MCF 10A (cell line): ENCODE data around the gene UBE2D2. TPM values are rescaled to one million over a fixed set of nuclear protein-coding genes. Genes with fewer than 3 reads are reported as not detected.
A peak's percentile ranks its signal among the peaks of the same experiment; 100 is the strongest.

Source experiments
- BruUV-seq: library from RNA; stranded (reverse); fragments of 400-500 nt; replicated peaks from 2 replicates; lab custom pipeline; 2021; lab: Mats Ljungman, UMichigan
- CTCF ChIA-PET: fragments of 300-600 bp; sonication (Branson Sonifier 250); formaldehyde crosslinking; extraction: SDS; loops from one replicate; lab custom pipeline; 2021; ENCODE audit warnings: antibody characterized with exemption, inconsistent platforms; lab: Yijun Ruan, JAX
- POLR2A ChIA-PET: fragments of 300-600, 350-650 bp; sonication (Branson Sonifier 250); formaldehyde crosslinking; extraction: SDS; loops from one replicate; lab custom pipeline; 2020; ENCODE audit warnings: antibody characterized with exemption, inconsistent platforms; lab: Yijun Ruan, JAX
- DNase-seq: peaks from one replicate; pipeline ENCODE4 v3.0.0-alpha.2; 2018; ENCODE audit not compliant: unreplicated experiment
- H3K27ac Mint-ChIP-seq: one replicate; pipeline ENCODE4 v1.8.0; 2022; ENCODE audit warnings: mild to moderate bottlenecking, low read depth, mixed read lengths; ENCODE audit not compliant: unreplicated experiment
- H3K27me3 Mint-ChIP-seq: one replicate; pipeline ENCODE4 v1.8.0; 2022; ENCODE audit warnings: mixed read lengths; ENCODE audit not compliant: insufficient read depth, unreplicated experiment
- H3K36me3 Mint-ChIP-seq: one replicate; pipeline ENCODE4 v1.8.0; 2022; ENCODE audit warnings: mild to moderate bottlenecking, moderate library complexity, mixed read lengths; ENCODE audit not compliant: insufficient read depth, unreplicated experiment
- H3K4me1 Mint-ChIP-seq: one replicate; pipeline ENCODE4 v1.8.0; 2022; ENCODE audit warnings: mixed read lengths; ENCODE audit not compliant: insufficient read depth, unreplicated experiment
- H3K4me3 Mint-ChIP-seq: one replicate; pipeline ENCODE4 v1.8.0; 2022; ENCODE audit warnings: mild to moderate bottlenecking, moderate library complexity, mixed read lengths; ENCODE audit not compliant: unreplicated experiment
- H3K9me3 Mint-ChIP-seq: one replicate; pipeline ENCODE4 v1.8.0; 2022; ENCODE audit warnings: mixed read lengths; ENCODE audit not compliant: unreplicated experiment
- intact Hi-C: fragments of 100-400 bp; cut with micrococcal nuclease; formaldehyde crosslinking; loops from 2 replicates; pipeline ENCODE4 v1.14.1; 2022
- total RNA-seq: library from RNA; stranded (reverse); gene quantifications from 2 replicates; pipeline ENCODE4 v1.2.3, GENCODE V29; 2022
- TF ChIP-seq, protein P1 (sequence below): fragments of 200-600 bp; IDR thresholded peaks from one replicate; pipeline ENCODE4 v1.8.0; 2022; ENCODE audit warnings: antibody characterized with exemption, mild to moderate bottlenecking; ENCODE audit not compliant: unreplicated experiment

Gene UBE2D2
- total RNA-seq, 1 experiment from 2014 or later, result 306 TPM

DNA sequence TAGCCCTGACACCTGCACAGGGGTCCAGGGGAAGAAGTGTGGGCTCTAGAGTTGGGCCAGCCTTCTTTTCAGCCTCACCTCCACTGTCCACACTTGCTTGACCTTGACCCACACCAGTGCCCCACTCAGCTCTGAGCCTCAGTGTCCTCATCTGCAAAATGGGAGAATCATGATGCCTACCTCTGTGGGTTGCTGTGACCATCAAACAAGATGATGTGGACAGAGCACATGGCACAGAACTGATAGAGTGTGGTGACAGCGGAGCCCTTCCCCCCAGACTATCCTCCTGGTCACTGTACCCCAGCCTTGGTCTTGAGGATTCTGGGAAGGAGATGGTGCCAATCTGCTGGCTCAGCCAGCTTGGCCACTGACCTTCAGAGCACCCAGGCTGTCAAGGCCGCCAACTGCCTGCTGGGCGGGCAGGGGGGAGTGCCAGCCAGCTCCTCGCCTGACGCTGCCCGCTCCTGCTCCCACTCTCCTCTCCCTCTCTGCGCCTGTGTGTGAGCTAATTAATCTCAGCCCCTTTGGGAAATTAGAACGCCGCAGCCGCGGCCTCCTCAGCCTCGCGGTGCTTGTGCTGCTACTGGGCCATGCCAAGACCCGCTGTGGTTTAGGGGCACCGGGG, 103.7 kb downstream of the UBE2D2 start:
- no TSS peak for BruUV-seq
- no peak overlapping the region for H3K4me3 Mint-ChIP-seq
- ChIA-PET CTCF (interaction anchor here (0.6 to 8.1 kb wide), 5 partner anchors 10 to 101 kb away, joined by 3 to 67 read pairs (median 3); no protein-coding TSS in a partner anchor), POLR2A (interaction anchor here (1.1 kb wide), 1 partner anchor 18 kb away, joined by 3 read pairs; no protein-coding TSS in a partner anchor)
- intact Hi-C loops, result no loop called here
- no peaks in the 10 kb centered on the region for H3K27me3 Mint-ChIP-seq
- H3K27ac Mint-ChIP-seq, result no peak overlapping the region
- H3K4me1 Mint-ChIP-seq, result peaks cover 24% of the 10 kb centered on the region
- no peaks in the 10 kb centered on the region for H3K9me3 Mint-ChIP-seq
- no peaks in the 10 kb centered on the region for H3K36me3 Mint-ChIP-seq
- DNase-seq, result no peak
- TF ChIP-seq, protein P1, sequence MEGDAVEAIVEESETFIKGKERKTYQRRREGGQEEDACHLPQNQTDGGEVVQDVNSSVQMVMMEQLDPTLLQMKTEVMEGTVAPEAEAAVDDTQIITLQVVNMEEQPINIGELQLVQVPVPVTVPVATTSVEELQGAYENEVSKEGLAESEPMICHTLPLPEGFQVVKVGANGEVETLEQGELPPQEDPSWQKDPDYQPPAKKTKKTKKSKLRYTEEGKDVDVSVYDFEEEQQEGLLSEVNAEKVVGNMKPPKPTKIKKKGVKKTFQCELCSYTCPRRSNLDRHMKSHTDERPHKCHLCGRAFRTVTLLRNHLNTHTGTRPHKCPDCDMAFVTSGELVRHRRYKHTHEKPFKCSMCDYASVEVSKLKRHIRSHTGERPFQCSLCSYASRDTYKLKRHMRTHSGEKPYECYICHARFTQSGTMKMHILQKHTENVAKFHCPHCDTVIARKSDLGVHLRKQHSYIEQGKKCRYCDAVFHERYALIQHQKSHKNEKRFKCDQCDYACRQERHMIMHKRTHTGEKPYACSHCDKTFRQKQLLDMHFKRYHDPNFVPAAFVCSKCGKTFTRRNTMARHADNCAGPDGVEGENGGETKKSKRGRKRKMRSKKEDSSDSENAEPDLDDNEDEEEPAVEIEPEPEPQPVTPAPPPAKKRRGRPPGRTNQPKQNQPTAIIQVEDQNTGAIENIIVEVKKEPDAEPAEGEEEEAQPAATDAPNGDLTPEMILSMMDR, result no peak

DNA sequence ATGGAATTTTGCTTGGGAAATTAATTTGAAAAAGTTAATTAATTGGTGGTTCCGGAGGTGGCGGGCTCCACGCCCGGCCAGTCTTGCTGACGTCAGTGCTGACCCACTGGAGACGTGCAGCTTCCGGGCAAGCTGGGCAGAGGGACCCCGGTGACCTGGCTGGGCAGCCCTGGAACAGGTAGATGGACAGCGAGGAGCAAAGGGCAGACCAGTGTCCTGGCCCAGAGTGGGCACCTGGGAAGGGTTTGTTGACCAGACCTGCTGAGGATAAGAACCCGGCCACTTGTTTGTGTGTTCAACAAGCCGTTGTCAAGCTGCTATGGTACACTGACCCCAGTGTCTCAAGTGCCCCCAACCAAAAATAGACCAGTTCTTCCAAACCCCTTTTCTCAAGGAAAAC, 104.5 kb downstream of the UBE2D2 start:
- no peaks in the 10 kb centered on the region for H3K36me3 Mint-ChIP-seq
- no peak for DNase-seq
- CTCF ChIA-PET, result interaction anchor here (0.8 to 8.1 kb wide), 5 partner anchors 10 to 100 kb away, joined by 3 to 67 read pairs (median 5); no protein-coding TSS in a partner anchor

DNA sequence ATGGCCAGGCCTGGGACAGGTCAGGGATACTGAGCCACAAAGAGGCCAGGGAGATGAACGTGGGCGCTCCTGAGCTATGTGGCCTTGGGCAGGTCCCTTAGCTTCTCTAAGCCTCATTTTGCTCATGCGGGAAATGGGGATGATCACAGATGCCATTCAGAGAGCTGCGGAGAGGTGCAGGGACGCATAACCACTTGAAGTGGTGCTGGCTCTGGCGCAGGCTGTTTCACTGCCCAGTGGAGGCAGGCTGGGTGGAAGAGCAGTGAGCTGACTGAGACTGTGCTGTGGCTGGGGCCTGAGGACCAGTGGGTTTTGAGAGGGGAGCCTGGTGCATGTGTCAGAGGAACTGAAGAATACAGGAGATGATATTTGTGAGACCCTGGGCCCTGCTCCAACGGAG, 105.4 kb downstream of the UBE2D2 start:
- no peak overlapping the region for H3K4me3 Mint-ChIP-seq
- H3K4me1 Mint-ChIP-seq, result peaks cover 20% of the 10 kb centered on the region
- no peaks in the 10 kb centered on the region for H3K27me3 Mint-ChIP-seq
- no peaks in the 10 kb centered on the region for H3K36me3 Mint-ChIP-seq
- no TSS peak for BruUV-seq
- no peaks in the 10 kb centered on the region for H3K9me3 Mint-ChIP-seq
- TF ChIP-seq, protein P1, result no peak
- no peak for DNase-seq
- H3K27ac Mint-ChIP-seq, result peak overlapping the region; percentile 93
- ChIA-PET POLR2A (interaction anchor here (0.6 kb wide), 1 partner anchor 441 kb away, joined by 3 read pairs; no protein-coding TSS in a partner anchor), CTCF (interaction anchor here (0.6 to 8.1 kb wide), 6 partner anchors 9 to 99 kb away, joined by 3 to 67 read pairs (median 4); no protein-coding TSS in a partner anchor)
- intact Hi-C loops, result no loop called here

More for the DNA sequence above, 104.5 kb downstream of the UBE2D2 start:
- Mint-ChIP-seq H3K4me3 (no peak overlapping the region), H3K9me3 (no peaks in the 10 kb centered on the region), H3K27me3 (no peaks in the 10 kb centered on the region), H3K27ac (no peak overlapping the region), H3K4me1 (peaks cover 23% of the 10 kb centered on the region)
- POLR2A ChIA-PET, result no interaction called here
- TF ChIP-seq, protein P1, result no peak
- BruUV-seq, result no TSS peak
- intact Hi-C loops, result no loop called here

DNA sequence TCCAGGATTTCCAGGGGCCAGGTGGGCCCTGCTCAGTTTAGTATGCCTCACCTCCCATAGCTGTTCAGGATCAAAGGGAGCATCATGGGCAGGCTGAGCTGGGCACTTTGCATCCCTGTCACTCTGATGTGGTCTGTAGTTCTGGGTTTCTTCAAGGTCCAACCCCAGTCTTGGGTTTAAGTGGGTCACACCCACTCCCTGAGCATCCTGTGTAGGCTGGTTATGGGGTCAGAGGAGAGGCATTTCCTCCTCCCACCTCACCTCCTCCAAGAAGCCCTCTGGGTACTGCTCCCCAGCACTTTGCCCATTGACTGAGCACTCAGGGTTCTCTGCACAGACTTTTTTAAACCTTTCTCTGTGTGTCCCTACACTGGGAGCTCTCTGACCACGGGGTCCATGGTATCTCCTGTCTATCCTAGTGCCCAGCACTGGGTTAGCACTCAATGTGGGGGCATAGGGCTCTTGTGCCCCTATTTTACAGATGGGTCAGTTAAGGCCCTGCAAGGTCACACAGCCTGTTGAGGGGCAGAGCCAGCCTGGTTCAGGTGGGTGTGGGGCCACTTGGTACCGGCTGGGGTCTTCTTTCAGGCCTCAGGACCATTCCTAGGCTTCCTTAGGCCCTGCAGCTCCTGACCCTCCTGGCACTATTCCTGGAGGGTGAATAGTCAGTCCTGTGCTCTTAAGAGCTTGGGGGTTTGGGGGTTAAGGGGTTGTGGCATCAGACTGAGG, 106.0 kb downstream of the UBE2D2 start:
- Mint-ChIP-seq H3K4me3 (no peak overlapping the region), H3K27me3 (no peaks in the 10 kb centered on the region), H3K9me3 (no peaks in the 10 kb centered on the region), H3K27ac (peak overlapping the region; percentile 93), H3K36me3 (no peaks in the 10 kb centered on the region), H3K4me1 (peaks cover 19% of the 10 kb centered on the region)
- TF ChIP-seq, protein P1, result no peak
- no TSS peak for BruUV-seq
- POLR2A ChIA-PET, result interaction anchor here (0.5 to 5.5 kb wide), 11 partner anchors 7 to 1630 kb away, joined by 3 to 27 read pairs (median 3); partner anchors contain the start of gene CXXC5
- intact Hi-C loops, result no loop called here
- CTCF ChIA-PET, result interaction anchor here (0.6 to 8.1 kb wide), 7 partner anchors 22 to 245 kb away, joined by 3 to 67 read pairs (median 3); no protein-coding TSS in a partner anchor
- DNase-seq, result no peak
